Limb (tissue), 2 donors: ENCODE measurements around the gene ABCB7.
A peak's percentile ranks its signal among the peaks of the same experiment; 100 is the strongest.
"Not testable (repeated sequence)": the region's sequence is repeated elsewhere in the genome, so short reads cannot be mapped to it uniquely, and the experiment has no call there.

Experiments used
- DNase-seq, 2 donors: peaks; one replicate each; pipeline ENCODE4 v3.0.0-alpha.2; 2016; ENCODE audit errors: extremely low spot score in 2 of 2

Gene ABCB7

DNA sequence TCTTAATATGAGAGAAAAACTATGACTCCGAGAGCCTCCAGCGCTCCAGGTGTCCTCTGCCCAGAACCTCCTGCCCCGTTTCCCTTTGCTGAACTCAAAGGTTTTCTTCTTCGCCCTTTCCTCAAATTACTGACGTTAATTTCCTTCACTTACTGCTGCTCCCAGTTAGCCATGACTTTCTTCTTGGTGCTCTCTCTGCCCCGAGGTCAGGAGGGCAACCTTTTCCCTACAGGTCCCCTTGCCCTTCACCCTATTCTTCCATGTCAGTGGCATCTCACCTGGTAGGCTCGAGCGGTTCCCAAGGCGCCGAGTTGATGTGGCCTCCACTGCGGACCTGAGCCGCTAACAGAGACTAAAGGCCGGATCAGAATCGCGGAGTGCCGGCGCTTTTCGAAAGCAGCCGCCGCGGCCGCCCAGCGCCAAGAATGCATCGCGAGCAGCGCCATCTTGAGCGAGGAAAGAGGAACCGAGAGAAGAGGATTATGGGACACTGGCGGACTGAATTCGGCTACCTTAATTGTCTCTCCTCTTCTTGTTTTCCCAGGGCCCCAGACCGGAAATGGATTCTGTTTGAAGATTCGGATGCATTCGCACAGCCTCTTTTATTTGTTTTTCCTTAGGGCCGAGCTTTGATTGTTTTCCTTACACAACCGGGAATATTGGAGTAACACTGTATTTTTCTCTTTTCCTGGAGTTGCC lies at the start of gene ABCB7:
TSS of gene ABCB7 (minus strand) at position 457 of the 699 bp plus-strand sequence. CDS start at position 446, 11 bp downstream.
- peak; percentile 58 to 74 for DNase-seq

DNA sequence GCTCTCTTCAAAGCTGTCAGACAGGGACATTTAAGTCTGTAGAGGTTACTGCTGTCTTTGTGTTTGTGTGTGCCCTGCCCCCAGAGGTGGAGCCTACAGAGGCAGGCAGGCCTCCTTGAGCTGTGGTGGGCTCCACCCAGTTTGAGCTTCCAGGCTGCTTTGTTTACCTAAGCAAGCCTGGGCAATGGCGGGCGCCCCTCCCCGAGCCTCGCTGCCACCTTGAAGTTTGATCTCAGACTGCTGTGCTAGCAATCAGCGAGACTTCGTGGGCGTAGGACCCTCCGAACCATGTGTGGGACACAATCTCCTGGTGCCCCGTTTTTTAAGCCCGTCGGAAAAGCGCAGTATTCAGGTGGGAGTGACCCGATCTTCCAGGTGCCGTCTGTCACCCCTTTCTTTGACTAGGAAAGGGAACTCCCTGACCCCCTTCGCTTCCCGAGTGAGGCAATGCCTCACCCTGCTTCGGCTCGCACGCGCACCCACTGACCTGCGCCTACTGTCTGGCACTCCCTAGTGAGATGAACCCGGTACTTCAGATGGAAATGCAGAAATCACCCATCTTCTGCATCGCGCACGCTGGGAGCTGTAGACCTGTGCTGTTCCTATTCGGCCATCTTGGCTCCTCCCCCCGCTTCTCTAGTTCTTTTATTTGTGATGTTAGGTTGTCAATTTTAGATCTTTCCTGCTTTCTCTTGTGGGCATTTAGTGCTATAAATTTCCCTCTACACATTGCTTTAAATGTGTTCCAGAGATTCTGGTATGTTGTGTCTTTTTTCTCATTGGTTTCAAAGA lies 32.5 kb upstream of the ABCB7 start:
- not testable (repeated sequence) for DNase-seq

DNA sequence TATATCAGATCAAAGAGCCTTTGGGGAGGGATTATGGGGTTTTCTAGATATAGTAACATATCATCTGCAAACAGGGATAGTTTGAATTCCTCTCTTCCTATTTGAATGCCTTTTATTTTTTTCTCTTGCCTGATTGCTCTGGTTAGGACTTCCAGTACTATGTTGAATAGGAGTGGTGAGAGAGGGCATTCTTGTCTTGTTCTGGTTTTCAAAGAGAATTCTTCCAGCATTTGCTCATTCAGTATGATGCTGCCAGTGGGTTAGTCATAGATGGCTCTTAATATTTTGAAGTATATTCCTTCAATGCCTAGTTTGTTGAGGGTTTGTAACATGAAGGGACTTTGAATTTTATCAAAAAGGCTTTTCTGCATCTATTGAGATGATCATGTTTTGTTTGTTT lies 25.6 kb upstream of the ABCB7 start:
- DNase-seq, result no peak

DNA sequence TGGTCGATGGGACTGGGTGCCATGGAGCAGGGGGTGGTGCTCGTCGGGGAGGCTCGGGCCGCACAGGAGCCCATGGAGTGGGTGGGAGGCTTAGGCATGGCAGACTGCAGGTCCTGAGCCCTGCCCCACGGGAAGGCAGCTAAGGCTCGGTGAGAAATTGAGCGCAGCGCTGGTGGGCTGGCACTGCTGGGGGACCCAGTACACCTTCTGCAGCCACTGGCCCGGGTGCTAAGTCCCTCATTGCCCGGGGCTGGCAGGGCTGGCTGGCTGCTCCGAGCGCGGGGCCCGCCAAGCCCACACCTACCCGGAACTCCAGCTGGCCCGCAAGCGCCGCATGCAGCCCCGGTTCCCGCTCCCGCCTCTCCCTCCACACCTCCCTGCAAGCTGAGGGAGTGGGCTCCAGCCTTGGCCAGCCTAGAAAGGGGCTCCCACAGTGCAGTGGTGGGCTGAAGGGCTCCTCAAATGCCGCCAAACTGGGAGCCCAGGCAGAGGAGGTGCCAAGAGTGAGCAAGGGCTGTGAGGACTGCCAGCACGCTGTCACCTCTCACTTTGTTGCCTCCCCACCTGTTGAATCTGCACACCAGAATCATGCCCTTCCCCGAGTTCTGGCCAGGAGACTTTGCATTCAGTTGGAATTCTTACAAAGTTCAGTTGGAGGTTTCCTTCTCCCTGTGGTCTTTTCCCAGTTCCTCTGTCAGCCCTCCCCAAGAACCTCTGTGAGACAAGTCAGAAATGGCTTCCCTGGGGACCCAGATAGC lies 23.6 kb upstream of the ABCB7 start:
- DNase-seq, result not testable (repeated sequence)

DNA sequence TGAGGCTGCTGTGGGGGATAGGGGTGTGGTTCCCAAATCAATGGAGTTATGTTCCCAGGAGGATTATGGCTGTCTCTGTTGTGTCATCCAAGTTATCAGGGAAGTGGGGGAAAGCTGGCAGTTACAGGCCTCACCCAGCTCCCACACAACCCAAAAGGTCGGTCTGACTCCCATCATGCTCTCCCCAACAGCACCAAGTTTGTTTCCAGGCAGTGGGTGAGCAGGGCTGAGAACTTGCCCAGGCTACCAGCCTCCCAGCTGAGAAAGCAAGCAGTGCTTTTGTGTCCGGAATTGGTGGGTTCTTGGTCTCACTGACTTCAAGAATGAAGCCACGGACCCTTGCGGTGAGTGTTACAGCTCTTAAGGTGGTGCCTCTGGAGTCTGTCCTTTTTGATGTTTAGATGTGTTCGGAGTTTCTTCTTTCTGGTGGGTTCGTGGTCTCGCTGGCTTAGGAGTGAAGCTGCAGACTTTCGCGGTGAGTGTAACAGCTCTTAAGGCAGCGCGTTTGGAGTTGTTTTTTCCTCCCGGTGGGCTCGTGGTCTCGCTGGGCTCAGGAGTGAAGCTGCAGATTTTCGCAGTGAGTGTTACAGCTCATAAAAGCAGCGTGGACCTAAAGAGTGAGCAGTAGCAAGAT lies 16.3 kb upstream of the ABCB7 start:
- DNase-seq, result not testable (repeated sequence)

DNA sequence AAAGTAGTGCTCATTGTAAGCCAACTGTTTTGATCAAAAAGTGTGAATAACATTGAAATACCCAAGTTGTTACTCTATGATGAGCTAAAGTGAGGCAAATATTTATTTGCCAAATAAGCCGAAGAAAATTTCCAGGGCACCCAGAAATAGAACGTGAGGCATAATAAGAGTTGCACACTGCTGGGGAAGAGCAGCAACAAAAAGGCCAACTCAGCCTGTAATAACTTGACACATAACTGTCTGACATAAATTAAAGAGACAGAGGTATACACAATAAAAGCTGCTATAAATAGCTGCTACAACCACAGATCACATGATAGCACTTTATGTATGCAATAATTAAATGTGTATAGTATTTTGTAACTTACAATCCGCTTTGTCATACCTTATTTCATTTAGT lies 2.0 kb upstream of the ABCB7 start:
- DNase-seq, result no peak

DNA sequence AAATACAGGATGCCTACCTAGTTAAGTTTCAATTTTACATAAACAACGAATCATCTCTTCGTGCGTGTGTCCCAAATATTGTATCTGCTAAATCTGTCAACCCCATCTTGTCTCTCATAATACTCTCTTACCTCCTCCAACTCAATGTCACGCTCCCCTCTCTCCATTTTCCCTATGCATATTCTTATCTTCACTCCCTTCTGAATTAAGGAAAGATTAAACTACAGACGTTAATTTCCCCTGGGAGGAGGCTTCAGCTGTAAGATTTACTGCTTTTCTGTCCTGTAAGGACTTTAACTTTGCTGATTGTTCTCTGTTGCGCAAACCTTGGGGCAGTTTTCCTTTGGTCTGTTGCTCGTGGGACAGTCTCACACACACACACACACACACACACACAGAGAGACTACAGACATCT lies 455 bp upstream of the ABCB7 start:
- no peak for DNase-seq

DNA sequence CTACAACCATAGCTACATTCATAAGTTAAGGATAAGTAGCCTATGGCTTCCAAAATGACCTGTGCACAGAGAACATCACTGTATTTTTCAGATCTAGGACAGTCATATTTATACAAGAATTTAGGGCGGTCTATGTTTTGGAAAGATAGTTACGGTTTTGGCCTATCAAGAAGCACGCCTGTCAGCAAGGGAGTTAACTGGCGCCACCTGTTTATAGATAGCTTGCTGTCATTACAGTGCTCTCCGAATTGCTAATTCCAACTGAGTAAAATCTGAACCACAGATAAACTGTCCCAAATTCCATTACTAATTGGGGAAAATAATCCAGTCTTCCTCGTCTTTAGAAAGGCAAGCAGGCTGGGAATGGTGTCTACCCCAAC lies 646 bp downstream of the ABCB7 start:
- DNase-seq, result no peak

DNA sequence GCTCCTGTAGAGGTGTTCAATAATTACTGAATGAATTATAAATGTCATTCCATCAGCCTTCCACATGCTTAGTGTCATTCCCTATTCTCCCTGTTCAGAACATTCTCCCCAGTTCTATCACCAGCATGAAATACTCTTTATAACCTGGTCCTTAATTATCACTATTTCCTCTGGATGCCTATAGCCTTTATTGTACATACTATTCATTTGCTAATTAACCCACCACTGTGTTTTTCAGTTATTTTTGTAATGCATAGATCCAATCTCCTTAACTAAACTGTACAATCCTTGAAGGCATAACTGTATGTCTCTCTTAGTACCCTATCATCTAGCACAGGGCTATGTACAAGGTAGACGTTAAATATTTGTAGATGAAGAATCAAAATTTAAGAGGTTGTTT lies 1.2 kb downstream of the ABCB7 start:
- DNase-seq, result no peak

DNA sequence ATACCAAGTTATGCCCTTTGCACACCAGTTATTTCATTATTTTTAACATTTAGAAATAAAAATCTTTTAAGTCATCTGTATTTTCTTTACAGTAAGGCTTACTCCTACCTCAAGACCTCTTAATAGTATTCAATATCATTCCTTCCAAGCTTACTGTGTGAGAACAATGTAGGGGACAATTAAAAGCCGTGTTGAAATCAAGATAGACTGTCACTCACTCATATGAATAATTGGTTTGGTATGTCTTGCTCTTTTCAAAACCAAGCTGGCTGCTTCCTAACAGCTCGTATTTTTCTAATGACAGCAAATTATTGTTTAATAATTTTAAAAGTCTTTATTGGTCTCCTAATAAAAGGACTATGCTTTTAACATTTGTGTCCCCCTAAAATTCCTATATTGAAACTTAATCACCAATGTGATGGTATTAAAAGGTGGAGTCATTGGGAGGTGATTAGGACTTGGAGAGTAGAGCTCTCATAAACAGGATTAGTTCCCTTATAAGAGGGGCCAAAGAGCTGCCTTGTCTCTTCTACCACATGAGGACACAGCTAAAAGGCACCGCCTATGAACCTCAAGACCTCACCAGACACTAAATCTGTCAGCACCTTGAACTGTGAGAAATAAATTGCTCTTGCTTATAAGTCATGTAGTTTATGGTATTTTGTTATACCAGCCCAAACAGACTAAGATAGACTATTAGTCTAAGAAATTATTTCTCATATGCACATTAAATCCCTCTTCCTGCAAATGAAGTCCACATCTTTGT lies 4.1 kb downstream of the ABCB7 start:
- DNase-seq, result no peak

DNA sequence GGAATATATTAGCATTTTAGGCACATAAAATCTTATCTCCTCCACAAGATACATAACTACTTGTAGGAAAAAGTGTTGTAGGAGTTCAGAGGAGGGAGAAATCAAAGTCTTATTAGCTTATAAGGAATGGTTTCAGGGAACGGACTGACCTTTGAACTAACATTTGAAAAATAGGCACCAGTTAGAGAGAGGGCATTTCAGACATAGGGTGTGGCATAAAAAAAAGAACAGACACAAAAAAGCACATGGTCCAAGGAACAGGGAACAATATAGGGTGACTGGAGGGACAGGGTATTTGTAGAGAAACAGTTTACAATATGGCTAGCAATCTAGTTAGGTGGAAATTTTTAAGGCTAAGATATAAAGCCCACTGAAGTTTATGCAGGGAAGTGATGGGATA lies 6.4 kb downstream of the ABCB7 start:
- DNase-seq, result no peak

DNA sequence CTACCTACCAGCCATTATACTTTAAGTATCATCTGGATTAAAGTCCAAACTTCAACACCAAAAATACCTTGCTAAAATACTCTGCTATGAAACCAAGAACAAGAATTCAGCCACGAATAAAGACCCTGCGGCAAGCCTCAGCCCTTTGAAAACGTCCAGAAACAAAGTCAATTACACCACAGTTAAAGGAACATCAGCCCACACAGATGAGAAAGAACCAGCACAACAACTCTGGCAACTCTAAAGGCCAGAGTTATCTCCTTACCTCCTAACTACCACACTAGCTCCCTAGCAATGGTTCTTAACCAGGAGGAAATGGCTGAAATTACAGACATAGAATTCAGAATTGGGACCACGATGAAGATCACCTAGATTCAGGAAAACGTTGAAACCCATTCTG lies 23.4 kb downstream of the ABCB7 start:
- DNase-seq, result no peak

DNA sequence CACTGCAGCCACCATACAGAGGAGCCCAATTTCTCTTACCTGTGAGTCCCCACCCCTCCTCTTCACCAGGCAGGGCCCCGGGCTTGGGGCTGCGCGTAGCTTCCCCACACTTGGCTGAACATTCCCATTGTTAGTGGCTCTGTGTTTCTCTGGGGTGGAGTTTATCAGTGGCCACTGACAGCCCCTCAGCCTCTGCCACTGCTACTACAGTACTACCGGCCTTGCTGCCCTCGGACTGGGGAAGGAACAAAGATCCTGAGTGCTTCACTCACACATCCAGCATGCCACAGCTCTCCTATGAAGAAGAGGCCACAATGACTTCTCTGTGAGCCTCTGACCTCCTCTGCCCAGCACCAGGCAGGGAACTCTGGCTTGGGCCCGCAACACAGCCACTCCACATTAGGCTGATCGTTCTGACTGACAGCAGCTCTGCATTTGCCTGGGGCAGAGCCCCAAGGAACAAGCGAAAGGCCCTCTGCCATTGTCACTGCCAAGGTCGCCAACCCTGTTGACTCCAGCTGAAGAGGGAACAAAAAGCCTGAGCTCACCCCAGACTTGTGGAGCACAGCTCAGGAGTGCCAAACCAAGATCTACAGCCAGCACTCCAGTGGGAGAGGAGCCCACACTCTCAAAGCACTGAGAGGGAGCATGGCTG lies 24.0 kb downstream of the ABCB7 start:
- no peak for DNase-seq

DNA sequence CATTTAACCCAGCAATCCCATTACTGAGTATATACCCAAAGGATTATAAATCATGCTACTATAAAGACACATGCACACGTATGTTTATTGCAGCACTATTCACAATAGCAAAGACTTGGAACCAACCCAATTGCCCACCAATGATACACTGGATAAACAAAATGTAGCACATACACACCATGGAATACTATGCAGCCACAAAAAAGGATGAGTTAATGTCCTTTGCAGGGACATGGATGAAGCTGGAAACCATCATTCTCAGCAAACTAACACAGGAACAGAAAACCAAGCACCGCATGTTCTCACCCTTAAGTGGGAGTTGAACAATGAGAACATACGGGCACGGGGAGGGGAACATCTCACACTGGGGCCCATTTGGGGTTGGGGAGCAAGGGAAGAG lies 27.0 kb downstream of the ABCB7 start:
- DNase-seq, result not testable (repeated sequence)

DNA sequence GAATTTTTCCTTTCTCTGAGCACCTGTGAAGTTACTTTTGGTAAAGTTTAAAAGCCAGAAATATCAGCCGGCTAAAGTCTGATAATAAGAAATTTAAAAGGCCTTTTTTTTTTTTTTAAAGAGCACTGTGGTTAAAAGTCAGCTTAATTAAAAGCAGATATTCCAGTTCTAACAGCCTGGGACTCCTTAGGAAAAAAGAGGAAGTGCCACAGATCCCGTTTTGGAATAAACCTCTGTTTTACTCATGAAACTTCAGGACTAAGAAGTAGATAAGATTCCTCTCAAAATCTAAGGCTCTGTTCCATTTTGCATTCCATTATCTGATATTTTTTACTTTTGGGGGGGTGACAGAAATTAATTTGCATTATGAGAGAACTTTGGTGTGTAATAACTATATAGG lies 37.8 kb downstream of the ABCB7 start:
- no peak for DNase-seq

DNA sequence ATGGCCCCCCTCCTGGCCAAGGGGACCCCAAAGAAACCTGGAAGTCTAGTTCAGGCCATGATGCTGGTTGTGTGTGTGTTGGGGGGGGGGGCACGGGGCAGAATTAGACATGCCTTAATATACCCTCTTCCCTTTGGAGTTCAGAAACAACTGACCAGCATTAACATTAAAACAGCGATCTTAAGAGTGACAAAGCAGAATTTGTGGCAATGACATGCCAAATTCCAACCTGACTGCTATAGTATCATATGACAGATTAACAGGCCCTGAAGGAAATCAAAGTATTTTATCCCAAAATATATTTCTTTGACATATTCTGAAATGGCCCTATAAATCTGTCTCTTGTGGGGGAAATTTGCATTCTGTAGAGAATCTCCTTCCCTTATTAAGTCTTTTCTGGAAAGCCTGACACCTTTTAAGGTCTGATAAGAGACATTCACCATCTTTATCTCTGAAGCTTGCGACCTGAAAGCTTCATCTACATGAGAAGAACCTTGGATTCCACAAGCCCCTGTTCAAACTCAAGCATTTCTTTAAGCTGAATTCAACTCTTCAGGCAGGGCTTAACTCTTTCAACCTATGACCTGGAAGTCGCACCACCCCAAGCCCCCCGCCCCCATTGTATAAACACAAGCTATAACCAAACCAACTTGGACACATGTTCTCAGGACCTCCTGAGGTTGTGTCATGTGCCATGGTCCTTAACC lies 40.2 kb downstream of the ABCB7 start:
- no peak for DNase-seq

DNA sequence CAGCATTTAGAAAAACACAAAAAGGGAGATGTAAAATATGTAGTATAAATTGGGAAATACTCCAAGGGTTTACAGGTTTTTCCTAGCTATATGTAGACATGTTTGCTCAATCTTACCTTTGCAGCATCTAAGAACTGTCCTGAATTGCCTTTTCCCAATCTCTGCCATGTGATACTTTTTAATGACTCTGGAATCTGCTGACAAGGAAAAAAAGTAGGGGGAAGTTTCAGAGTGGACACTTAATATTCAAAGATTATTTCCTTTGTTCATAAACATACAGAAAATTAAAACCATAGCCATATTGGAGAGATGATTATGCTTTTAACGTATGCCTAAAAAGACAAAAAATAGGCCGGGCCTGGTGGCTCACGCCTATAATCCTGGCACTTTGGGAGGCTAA lies 41.4 kb downstream of the ABCB7 start:
- DNase-seq, result no peak

DNA sequence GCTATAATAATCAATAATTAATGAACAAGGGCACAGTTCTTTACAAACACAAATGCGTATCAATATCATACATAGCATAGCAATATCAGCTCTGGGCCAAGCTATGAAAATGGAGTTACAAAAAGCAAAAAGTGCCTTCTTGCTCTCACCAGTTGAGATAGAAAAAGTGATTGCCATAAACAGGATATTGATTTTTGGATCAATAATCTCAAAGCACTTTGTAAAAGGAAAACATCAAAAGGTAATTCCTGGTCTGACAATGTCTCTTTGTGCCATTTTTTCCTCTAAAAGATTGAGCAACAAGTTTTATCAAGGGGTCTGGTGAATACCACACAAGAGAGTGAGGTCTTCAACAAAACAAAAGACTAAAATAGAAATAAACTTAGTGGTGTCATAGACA lies 42.4 kb downstream of the ABCB7 start:
- no peak for DNase-seq

DNA sequence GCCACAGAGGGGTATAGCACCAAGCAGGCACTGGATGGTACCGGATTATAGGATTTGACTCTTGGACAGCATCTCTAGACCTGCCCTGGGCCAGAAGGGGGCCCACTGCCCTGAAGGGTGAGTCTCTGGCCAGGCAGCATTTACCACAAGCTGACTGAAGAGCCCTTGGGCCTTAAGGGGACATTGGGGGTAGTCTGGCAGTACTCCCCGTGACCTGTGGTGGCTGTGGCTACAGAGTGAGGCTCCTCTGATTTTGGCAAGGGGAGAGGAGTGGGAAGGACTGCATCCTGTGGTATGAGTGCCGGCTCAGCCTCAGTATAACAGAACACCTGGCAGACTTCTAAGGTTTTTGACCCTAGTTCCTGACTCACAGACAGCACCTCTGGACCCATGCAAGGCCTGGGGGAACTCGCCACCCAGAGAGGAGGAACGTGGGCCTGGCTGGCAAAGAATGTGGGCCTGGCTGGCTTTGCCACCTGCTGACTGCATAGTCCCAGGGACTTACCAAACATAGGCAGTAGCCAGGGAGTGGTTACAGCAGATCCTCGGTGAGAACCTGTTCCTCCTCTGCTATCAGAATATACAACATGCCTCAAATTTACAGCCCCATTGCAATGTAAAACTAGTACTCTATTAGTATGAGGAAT lies 48.1 kb downstream of the ABCB7 start:
- no peak for DNase-seq
